Measurements from ENCODE around the gene EFHD1. TPM values are rescaled to one million over a fixed set of nuclear protein-coding genes. Genes with fewer than 3 reads are reported as not detected.
A peak's percentile ranks its signal among the peaks of the same experiment; 100 is the strongest.

The EFHD1 gene
- total and polyA plus RNA-seq, 2 donors (not counting 1 experiment from before 2014, with no cell fraction given), result not detected

GRCh38 chr2:232698556-232699091 is 65.2 kb downstream of the EFHD1 start:
- Histone ChIP-seq H3K4me1 (ENCODE audit: control insufficient read depth in 2 of 2, insufficient read depth in 2 of 2, low read length in 2 of 2) (peaks cover 19 to 23% of the 10 kb centered on the region in 2 donors), H2AFZ (ENCODE audit: insufficient read depth, low read depth, low read length, poor library complexity, severe bottlenecking) (no peak overlapping the region), H3K36me3 (replicated peaks in 1 of 2; ENCODE audit: control extremely low read depth in 1 of 2, control insufficient read depth in 1 of 2, extremely low read depth in 1 of 2, insufficient read depth in 2 of 2, low read length in 1 of 2) (peaks cover 0 to 13% of the 10 kb centered on the region in 2 experiments), H3K9ac (ENCODE audit: low read length) (peak overlapping the region; percentile 97), H3K9me3 (ENCODE audit: control extremely low read depth in 1 of 3, control insufficient read depth in 2 of 3, insufficient read depth in 1 of 3, low read length in 2 of 3) (peaks cover 0 to 10% (median 0%) of the 10 kb centered on the region in 3 donors), H4K20me1 (ENCODE audit: control insufficient read depth, insufficient read depth, low read length, poor library complexity, severe bottlenecking) (peaks cover 33% of the 10 kb centered on the region), H3K27ac (ENCODE audit: low read length in 2 of 2) (no peak overlapping the region), H3K79me2 (ENCODE audit: control insufficient read depth, insufficient read depth, low read length) (peaks cover 24% of the 10 kb centered on the region), H3K4me2 (replicated peaks; ENCODE audit: low read depth, low read length, poor library complexity, severe bottlenecking) (peak overlapping the region; percentile 96), H3K4me3 (ENCODE audit: control extremely low read depth in 1 of 5, extremely low read depth in 1 of 5, insufficient read depth in 1 of 5, low read depth in 2 of 5, low read length in 4 of 5) (peak overlapping the region in 2 of 5 experiments; percentile 84 to 88), H3K27me3 (replicated peaks in 1 of 4; ENCODE audit: control extremely low read depth in 1 of 4, control insufficient read depth in 3 of 4, insufficient read depth in 4 of 4, low read length in 3 of 4) (no peaks in the 10 kb centered on the region)
- DNase-seq (no peak), ATAC-seq (ENCODE audit: low read depth) (no peak)
- Mint-ChIP-seq H3K9me3 (ENCODE audit: insufficient read depth) (no peaks in the 10 kb centered on the region), H3K27me3 (no peaks in the 10 kb centered on the region), H3K4me3 (peak overlapping the region; percentile 95), H3K4me1 (peaks cover 41% of the 10 kb centered on the region), H3K27ac (peak overlapping the region; percentile 46)
- 83% methylated on average over 3 of the region's 4 CpGs for WGBS (ENCODE audit: insufficient coverage)
- intact Hi-C loops (cut with micrococcal nuclease), result loop anchor here (5.0 kb wide), 1 partner anchor 364 kb away; the partner anchor contains the start of gene INPP5D
- ChIA-PET POLR2A (no interaction called here), CTCF (no interaction called here)
- TF ChIP-seq EZH2 (IDR thresholded peaks at IDR 0.05; ENCODE audit: borderline replicate concordance, insufficient read depth, low read depth, low read length, poor library complexity, severe bottlenecking) (no peak), CTCF (IDR thresholded peaks at IDR 0.05) (no peak)

GRCh38 chr2:232699110-232699509 is 65.7 kb downstream of the EFHD1 start:
- H3K9ac ChIP-seq (ENCODE audit: low read length), result peak overlapping the region; percentile 97
- TF ChIP-seq CTCF (IDR thresholded peaks at IDR 0.05) (no peak), EZH2 (IDR thresholded peaks at IDR 0.05; ENCODE audit: borderline replicate concordance, insufficient read depth, low read depth, low read length, poor library complexity, severe bottlenecking) (no peak)
- intact Hi-C loops (cut with micrococcal nuclease), result loop anchor here (5.0 kb wide), 1 partner anchor 363 kb away; the partner anchor contains the start of gene INPP5D

More at GRCh38 chr2:232699110-232699509, 65.7 kb downstream of the EFHD1 start:
- no peak for DNase-seq
- no peak overlapping the region for H2AFZ ChIP-seq (ENCODE audit: insufficient read depth, low read depth, low read length, poor library complexity, severe bottlenecking)
- no peak overlapping the region for H3K4me3 ChIP-seq (ENCODE audit: control extremely low read depth in 1 of 5, extremely low read depth in 1 of 5, insufficient read depth in 1 of 5, low read depth in 2 of 5, low read length in 4 of 5)
- H3K9me3 ChIP-seq (ENCODE audit: control extremely low read depth in 1 of 3, control insufficient read depth in 2 of 3, insufficient read depth in 1 of 3, low read length in 2 of 3), result peaks cover 0 to 10% (median 0%) of the 10 kb centered on the region in 3 donors
- H3K4me1 Mint-ChIP-seq, result peaks cover 44% of the 10 kb centered on the region
- peaks cover 37% of the 10 kb centered on the region for H4K20me1 ChIP-seq (ENCODE audit: control insufficient read depth, insufficient read depth, low read length, poor library complexity, severe bottlenecking)
- H3K4me1 ChIP-seq (ENCODE audit: control insufficient read depth in 2 of 2, insufficient read depth in 2 of 2, low read length in 2 of 2), result peaks cover 19 to 23% of the 10 kb centered on the region in 2 donors
- CTCF ChIA-PET, result no interaction called here
- H3K9me3 Mint-ChIP-seq (ENCODE audit: insufficient read depth), result no peaks in the 10 kb centered on the region
- H3K4me2 ChIP-seq (replicated peaks; ENCODE audit: low read depth, low read length, poor library complexity, severe bottlenecking), result peak overlapping the region; percentile 96
- H3K79me2 ChIP-seq (ENCODE audit: control insufficient read depth, insufficient read depth, low read length), result peaks cover 28% of the 10 kb centered on the region
- no peak overlapping the region for H3K27ac ChIP-seq (ENCODE audit: low read length in 2 of 2)
- peak overlapping the region; percentile 95 for H3K4me3 Mint-ChIP-seq
- POLR2A ChIA-PET, result no interaction called here
- H3K27me3 ChIP-seq (replicated peaks in 1 of 4; ENCODE audit: control extremely low read depth in 1 of 4, control insufficient read depth in 3 of 4, insufficient read depth in 4 of 4, low read length in 3 of 4), result no peaks in the 10 kb centered on the region
- peak overlapping the region; percentile 41 for H3K27ac Mint-ChIP-seq
- WGBS (ENCODE audit: insufficient coverage), result 86% methylated on average over 2 of the region's 2 CpGs
- no peaks in the 10 kb centered on the region for H3K27me3 Mint-ChIP-seq
- H3K36me3 ChIP-seq (replicated peaks in 1 of 2; ENCODE audit: control extremely low read depth in 1 of 2, control insufficient read depth in 1 of 2, extremely low read depth in 1 of 2, insufficient read depth in 2 of 2, low read length in 1 of 2), result peaks cover 0 to 18% of the 10 kb centered on the region in 2 experiments
- no peak for ATAC-seq (ENCODE audit: low read depth)
